Prostate gland (tissue), 2 donors: ENCODE measurements around the gene TM9SF4.

Source experiments
- CTCF ChIP-seq, 4 experiments: fragments of 200-600 bp in 2 of 4; fragments of 450-650 bp in 2 of 4; sonication (generic) in 2 of 4; IDR thresholded peaks; 1 replicate in 3 of 4; 2 replicates in 1 of 4; pipeline ENCODE4 v1.5.1; 2016 to 2019; ENCODE audit warnings: antibody characterized with exemption in 4 of 4, mild to moderate bottlenecking in 2 of 4, moderate library complexity in 2 of 4
- POLR2AphosphoS5 ChIP-seq: sonication (generic); formaldehyde crosslinking; IDR thresholded peaks from one replicate; pipeline ENCODE4 v1.6.1; 2017; ENCODE audit warnings: antibody characterized with exemption

- TF ChIP-seq CTCF (IDR thresholded peaks at IDR 0.05) (no peak), POLR2AphosphoS5 (peak; percentile 76)
Observed at GRCh38 chr20:32195581-32195980, 86.1 kb downstream of the TM9SF4 start.
